ENCODE data around the gene GALNTL6.

Gene GALNTL6

DNA sequence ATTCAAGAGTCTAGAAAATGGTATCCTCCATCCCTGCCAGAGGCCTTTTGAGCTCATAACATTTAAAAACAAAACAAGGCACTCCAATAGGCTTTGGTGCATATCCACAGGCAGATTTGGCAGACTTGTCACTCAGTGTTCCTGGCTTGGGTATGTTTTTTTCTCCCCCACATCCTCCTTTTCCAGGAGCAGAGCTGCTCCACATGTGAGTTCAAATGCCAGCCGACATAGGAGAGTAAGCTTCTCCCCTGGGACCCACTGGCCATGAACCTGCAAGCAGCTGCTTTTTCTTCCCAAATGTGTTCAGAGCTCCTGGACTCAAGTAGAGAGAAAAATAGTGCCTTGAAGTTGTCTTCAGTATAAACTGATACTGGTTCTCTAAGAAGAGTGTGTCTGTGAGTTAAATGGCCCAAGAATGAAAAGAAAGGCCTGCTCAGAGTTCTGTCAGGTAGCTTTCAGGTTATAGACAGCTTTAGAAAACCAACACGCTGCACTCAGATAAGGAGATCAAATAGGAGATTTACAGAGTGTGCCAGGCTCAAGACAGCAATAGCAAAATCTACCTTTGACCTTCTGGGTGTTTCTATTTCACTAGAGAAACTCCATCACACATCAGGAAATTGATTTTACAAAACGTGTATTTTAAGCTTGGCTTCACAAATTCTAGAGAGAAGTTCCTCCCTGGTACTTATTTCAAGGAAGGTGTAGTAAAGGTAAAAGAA lies 1192.9 kb downstream of the GALNTL6 start:
- no peak overlapping the region for H3K27ac ChIP-seq (replicated peaks)
- TF ChIP-seq GABPA (IDR thresholded peaks at IDR 0.05; ENCODE audit: low read depth) (no peak), SPI1 (IDR thresholded peaks at IDR 0.05; ENCODE audit: borderline replicate concordance, low read depth) (no peak), POLR2AphosphoS5 (IDR thresholded peaks at IDR 0.05; ENCODE audit: low read depth) (no peak)
- TF ChIP-seq, protein P1, sequence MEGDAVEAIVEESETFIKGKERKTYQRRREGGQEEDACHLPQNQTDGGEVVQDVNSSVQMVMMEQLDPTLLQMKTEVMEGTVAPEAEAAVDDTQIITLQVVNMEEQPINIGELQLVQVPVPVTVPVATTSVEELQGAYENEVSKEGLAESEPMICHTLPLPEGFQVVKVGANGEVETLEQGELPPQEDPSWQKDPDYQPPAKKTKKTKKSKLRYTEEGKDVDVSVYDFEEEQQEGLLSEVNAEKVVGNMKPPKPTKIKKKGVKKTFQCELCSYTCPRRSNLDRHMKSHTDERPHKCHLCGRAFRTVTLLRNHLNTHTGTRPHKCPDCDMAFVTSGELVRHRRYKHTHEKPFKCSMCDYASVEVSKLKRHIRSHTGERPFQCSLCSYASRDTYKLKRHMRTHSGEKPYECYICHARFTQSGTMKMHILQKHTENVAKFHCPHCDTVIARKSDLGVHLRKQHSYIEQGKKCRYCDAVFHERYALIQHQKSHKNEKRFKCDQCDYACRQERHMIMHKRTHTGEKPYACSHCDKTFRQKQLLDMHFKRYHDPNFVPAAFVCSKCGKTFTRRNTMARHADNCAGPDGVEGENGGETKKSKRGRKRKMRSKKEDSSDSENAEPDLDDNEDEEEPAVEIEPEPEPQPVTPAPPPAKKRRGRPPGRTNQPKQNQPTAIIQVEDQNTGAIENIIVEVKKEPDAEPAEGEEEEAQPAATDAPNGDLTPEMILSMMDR (IDR thresholded peaks at IDR 0.05; ENCODE audit: insufficient read depth, low read length): no peak
- TF ChIP-seq, protein P2, sequence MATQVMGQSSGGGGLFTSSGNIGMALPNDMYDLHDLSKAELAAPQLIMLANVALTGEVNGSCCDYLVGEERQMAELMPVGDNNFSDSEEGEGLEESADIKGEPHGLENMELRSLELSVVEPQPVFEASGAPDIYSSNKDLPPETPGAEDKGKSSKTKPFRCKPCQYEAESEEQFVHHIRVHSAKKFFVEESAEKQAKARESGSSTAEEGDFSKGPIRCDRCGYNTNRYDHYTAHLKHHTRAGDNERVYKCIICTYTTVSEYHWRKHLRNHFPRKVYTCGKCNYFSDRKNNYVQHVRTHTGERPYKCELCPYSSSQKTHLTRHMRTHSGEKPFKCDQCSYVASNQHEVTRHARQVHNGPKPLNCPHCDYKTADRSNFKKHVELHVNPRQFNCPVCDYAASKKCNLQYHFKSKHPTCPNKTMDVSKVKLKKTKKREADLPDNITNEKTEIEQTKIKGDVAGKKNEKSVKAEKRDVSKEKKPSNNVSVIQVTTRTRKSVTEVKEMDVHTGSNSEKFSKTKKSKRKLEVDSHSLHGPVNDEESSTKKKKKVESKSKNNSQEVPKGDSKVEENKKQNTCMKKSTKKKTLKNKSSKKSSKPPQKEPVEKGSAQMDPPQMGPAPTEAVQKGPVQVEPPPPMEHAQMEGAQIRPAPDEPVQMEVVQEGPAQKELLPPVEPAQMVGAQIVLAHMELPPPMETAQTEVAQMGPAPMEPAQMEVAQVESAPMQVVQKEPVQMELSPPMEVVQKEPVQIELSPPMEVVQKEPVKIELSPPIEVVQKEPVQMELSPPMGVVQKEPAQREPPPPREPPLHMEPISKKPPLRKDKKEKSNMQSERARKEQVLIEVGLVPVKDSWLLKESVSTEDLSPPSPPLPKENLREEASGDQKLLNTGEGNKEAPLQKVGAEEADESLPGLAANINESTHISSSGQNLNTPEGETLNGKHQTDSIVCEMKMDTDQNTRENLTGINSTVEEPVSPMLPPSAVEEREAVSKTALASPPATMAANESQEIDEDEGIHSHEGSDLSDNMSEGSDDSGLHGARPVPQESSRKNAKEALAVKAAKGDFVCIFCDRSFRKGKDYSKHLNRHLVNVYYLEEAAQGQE (IDR thresholded peaks at IDR 0.05; ENCODE audit: insufficient replicate concordance, low read depth): no peak
- DNase-seq (ENCODE audit: low read depth in 1 of 2, low spot score in 1 of 2): no peak

DNA sequence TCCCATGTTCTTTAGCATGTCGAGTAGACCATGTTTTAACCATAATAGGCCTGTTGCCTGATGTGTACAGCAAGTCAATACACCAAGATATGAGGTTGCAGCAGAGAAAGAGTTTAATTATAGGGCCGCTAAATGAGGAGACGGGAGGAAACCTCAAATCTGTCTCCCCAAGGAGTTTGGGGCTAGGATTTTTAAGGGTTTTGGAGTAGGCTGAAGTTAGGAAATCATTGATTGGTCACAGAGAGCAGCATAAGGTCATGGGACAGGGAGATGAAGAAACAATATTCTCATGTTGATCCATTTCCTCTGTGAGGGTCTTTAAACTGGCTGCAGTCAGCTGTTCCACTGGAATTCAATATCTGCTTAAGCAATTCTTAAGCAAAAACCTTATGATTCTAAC lies 1195.2 kb downstream of the GALNTL6 start:
- no peak for DNase-seq (ENCODE audit: low read depth in 1 of 2, low spot score in 1 of 2)
- Histone ChIP-seq H3K27me3 (ENCODE audit: insufficient read depth, poor library complexity, severe bottlenecking) (no peaks in the 10 kb centered on the region), H3K27ac (replicated peaks) (no peak overlapping the region), H3K4me3 (replicated peaks; ENCODE audit: insufficient read depth, low read length) (no peak overlapping the region)
- TF ChIP-seq GABPA (IDR thresholded peaks at IDR 0.05; ENCODE audit: low read depth) (no peak), SPI1 (IDR thresholded peaks at IDR 0.05; ENCODE audit: borderline replicate concordance, low read depth) (no peak), POLR2AphosphoS5 (IDR thresholded peaks at IDR 0.05; ENCODE audit: low read depth) (no peak)
- TF ChIP-seq, protein P1 (IDR thresholded peaks at IDR 0.05; ENCODE audit: insufficient read depth, low read length): no peak
- TF ChIP-seq, protein P2 (IDR thresholded peaks at IDR 0.05; ENCODE audit: insufficient replicate concordance, low read depth): no peak

More for the DNA sequence above, 1192.9 kb downstream of the GALNTL6 start:
- Histone ChIP-seq H3K4me3 (replicated peaks; ENCODE audit: insufficient read depth, low read length) (no peak overlapping the region), H3K27me3 (ENCODE audit: insufficient read depth, poor library complexity, severe bottlenecking) (no peaks in the 10 kb centered on the region)

DNA sequence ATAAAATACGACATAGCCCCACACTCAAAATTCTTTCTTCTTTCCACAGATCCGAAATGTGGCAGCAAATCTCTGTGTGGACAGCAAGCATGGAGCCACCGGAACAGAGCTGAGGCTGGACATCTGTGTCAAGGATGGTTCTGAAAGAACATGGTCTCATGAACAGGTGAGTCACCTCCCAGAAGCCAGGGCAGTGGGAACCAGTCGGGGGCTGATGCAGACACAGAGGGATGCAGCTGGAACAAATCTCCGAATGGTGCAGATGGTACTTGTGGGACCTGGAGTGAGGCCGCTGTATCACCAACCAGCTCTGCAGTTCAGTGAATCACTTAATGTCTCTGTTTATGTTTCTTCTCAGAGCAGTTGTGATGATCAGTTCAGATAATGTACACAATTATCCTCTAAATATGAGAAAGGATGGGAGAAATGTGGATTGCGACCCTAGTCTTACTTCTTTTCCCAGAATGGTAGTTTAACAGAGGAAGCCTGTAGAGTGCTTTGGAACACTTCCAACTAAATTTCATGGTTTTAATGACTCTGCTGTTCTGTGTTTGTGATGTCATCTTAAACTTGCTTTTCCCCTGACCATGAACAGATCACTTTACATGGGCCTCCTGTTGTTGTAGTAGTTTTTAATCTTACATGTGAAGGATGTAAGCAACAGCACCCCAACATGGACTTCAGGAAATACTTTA lies 1196.1 kb downstream of the GALNTL6 start:
- no peak overlapping the region for H3K27ac ChIP-seq (replicated peaks)
- DNase-seq (ENCODE audit: low read depth in 1 of 2, low spot score in 1 of 2): no peak
- no peak for TF ChIP-seq SPI1 (IDR thresholded peaks at IDR 0.05; ENCODE audit: borderline replicate concordance, low read depth)
- TF ChIP-seq, protein P2 (IDR thresholded peaks at IDR 0.05; ENCODE audit: insufficient replicate concordance, low read depth): no peak
- TF ChIP-seq GABPA (IDR thresholded peaks at IDR 0.05; ENCODE audit: low read depth): no peak
- TF ChIP-seq POLR2AphosphoS5 (IDR thresholded peaks at IDR 0.05; ENCODE audit: low read depth): no peak
- TF ChIP-seq, protein P1 (IDR thresholded peaks at IDR 0.05; ENCODE audit: insufficient read depth, low read length): no peak
- no peak overlapping the region for H3K4me3 ChIP-seq (replicated peaks; ENCODE audit: insufficient read depth, low read length)
- H3K27me3 ChIP-seq (ENCODE audit: insufficient read depth, poor library complexity, severe bottlenecking): no peaks in the 10 kb centered on the region

All from HL-60 (cell line).